GM12891 (cell line): Measurements from ENCODE around the gene GATAD1.

ENCODE experiments used
- PAX5 ChIP-seq: IDR thresholded peaks from 2 replicates; pipeline ENCODE4 v1.6.1; 2011; ENCODE audit warnings: low read length, moderate library complexity, mild to moderate bottlenecking; ENCODE audit not compliant: insufficient read depth, severe bottlenecking
- POLR2A ChIP-seq: IDR thresholded peaks from 2 replicates; pipeline ENCODE4 v1.6.1; 2011; ENCODE audit warnings: low read depth, low read length, control low read depth
- SPI1 ChIP-seq: IDR thresholded peaks from 2 replicates; pipeline ENCODE4 v1.6.1; 2011; ENCODE audit warnings: low read depth, low read length, control low read depth
- TAF1 ChIP-seq: IDR thresholded peaks from 2 replicates; pipeline ENCODE4 v1.6.1; 2011; ENCODE audit warnings: low read depth, low read length, control low read depth

GRCh38 chr7:92460109-92460508, 12.8 kb downstream of the GATAD1 start:
- TF ChIP-seq POLR2A (no peak), PAX5 (no peak), SPI1 (no peak), TAF1 (no peak)
